GM21529 (cell line): ENCODE measurements around the gene METTL25.

Experiments
- ATAC-seq: cut with Tn5 transposase; IDR thresholded peaks from one replicate; pipeline ENCODE4 v1.9.1; 2021; ENCODE audit not compliant: unreplicated experiment

The METTL25 gene

DNA sequence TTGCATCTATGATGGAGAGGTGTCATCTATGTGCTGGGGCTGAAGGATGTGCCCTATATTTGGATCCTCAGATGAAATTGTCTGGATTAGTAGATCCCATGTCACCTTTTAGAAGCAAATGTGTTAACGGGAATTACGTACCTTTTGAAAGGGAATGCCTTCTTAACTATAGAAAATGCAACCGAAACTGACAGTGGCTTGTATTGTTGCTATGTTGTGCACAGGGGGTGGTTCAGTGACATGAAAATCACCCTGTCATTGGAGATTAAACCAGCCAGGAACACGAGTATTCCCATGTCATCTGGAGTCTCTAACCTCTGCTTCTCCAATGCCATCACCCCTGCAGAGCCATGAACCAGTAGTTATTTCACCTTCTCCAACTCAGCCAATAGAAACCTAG lies 110.2 kb downstream of the METTL25 start:
- ATAC-seq, result no peak

DNA sequence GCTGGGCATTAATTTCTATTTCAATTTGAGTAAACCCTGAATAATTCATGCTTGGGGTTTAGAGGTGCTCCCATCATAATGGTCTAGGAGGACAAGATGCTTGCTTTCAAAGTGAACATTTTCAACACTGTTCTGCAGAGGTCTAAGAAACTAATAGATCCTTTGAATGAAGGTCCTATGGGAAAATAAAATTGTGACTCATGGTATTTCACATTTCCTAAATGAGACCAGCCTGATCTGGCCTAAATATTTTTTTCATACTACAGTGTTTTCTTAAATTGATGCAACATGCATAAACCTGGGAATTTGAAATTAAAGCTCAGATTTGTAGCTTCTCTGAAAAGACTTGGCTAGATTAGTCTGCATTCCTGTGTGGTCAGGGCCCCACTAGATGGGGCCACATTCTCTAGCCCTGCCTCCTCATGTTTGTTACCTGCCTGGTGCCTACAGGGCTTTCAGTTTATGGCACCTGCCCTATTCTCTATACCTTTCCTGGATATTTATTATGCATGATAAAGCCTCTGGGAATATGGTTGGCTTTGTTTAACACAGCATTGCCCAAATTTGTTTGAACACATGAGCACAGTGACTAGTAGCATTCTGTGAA lies 112.7 kb downstream of the METTL25 start:
- no peak for ATAC-seq

DNA sequence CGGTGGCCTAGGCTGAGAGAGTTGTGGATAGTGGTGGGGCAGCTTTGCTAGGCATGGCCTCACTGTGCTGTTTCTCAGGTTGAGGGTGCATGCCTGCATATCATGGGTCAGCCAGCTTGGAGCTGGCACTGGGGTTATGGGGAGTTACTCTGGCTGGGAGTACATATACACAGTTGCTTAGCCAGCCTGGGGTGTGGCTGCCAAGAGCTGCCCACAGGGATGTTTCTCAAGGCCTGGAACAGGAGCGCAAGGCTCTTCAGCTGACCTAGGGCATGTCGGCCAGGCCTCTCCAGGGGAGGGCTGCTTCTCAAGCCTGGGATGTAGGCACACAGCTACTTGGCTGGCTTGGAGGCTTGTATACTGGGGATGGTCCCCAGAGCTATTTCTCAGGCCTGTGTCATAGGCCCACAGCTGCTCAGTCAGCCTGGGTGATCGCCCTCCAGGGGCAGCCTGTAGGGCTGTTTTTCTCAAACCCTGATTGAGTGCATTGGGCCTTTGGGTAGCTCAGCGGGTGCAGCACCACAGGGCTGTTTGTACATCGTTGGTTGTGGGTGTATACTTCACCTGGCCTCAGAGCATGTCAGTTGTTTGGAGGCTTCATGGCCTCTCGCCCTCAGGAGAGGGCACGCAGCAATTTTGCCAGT lies 114.9 kb downstream of the METTL25 start:
- ATAC-seq, result no peak

DNA sequence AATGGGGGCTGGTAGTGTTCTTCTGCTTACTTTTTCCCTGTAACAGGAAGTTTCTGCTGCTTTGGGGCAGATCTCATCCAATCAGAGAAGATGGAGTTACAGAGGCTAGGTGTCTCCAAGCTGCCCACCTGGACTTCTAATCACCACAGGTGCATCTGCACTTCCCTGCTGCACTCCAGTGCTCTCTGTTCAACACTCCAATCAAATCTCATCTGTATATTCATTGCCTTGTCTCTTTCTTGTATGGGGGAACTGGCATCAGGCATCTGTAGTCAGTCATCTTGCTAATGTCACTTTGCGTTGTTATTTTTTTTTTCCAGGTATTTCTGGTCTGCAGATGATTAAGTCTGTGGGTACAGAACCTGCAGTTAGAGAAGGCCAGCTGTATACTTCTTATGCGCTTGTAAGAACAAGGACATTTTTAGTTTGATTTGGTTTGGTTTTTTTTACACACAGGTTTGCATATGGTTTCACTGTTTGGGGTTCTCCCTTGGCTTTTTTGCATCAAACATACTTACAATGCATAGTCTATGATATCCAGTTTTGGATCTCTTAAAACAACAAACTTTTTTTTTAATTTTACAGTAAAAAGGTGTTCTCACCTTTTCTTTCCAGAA lies 116.0 kb downstream of the METTL25 start:
- ATAC-seq, result peak; percentile 89

DNA sequence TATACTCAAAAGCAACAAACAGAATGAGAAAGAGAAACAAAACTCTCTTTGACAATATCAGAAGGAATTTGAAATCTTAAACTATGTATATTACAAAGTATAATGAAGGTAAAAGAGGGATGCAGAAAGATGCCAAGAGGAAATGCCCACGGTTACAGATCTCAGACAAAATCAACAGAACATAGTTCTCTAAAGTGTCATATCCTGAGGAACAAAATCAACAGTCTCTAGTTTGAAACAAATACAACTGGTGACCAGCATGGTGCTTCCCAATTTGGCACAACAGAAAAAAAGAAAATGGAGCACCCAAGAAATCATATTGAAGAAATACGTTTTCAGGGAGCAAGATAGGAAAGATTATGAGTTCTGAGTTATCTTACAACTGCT lies 116.5 kb downstream of the METTL25 start:
- no peak for ATAC-seq

DNA sequence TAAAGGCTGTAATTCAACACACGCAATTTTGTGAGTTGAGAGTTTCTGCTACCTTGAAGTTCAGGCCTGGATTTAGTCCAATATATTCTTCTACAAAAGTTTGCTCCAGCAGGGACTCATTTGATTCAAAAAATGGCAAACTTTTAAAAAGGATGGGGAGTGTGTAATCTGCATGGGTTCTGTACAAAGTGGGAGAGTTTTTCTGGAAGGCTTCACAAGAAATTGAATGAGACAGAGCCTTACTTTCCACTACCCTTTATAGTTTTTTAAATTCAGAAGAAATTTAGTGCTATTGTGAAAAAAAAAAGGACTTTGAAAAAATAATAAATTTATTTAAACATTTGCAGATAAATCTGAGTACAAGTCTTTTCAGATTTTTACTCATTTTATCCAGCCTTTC lies 116.9 kb downstream of the METTL25 start:
- ATAC-seq, result no peak

DNA sequence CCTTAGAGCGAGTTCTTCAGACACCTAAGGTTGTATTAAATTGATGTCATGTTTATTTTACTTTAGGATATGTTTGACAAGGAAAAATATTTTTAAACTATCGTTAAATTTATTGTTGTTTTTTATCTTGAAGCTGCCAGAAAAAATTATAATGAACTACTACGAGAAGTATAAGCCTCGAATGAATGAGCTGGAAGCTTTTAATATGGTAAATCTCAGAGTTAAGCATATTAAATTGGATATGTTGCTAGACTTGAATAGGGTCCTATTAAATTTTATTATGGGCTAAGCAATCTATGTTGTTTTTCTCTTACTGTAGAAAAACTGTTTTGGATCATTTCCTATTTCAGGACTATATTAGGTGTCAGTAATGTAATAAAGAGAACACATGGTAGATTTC lies 118.2 kb downstream of the METTL25 start:
- ATAC-seq, result no peak

DNA sequence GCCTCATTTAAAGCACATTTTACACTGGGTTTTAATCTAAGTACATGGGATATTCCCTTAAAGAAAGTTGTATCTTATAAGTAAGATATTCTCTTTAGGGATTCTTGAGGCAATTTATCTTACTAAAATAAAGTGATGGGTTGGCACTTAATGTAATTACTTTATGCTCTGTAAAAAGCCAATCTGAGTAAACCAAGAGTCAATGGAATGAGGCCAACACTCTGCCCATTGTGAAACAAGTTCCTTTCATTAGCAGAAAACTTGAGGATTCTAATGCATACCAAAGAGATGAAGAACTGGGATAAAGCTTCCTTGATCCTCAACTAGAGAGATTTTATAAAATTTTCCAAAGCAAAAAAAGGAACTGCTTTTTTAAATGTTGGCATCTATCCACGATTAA lies 121.2 kb downstream of the METTL25 start:
- ATAC-seq, result no peak

DNA sequence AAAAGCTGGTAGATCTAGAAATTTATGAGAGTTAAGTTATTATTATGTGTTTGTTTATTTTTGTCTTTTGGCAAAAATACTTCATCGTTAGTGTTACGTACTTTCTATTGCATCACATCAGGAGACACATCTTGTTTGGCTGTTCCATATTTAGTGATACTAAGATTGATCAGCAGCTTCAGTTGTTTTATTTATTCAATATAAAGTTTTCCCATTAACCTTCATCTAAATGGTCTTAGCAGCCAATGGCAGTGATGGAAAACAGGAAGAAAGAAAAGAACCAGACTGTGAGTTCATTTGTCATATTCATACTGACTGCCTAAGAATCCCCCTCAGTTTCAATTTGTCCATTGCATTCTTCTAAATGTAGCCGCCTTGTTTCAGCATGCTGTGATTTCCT lies 122.3 kb downstream of the METTL25 start:
- no peak for ATAC-seq

DNA sequence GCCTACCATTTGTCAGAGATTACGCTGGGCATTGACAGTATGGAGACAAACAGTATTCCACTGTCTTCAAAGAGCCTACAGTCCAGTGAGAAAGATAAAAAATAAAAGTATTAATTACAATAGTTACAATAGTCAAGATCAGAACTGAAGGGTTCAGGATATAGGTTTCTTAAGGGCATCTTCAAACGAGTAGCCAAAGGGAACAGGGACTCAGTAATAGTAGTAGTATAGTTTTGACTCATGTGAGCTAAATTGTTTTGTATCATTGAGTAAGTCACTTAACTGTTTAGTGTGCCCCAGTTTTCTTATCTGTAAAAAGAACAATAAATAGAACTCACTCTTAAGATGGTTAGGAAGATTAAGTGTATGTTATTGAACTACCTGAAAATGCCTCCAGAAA lies 123.6 kb downstream of the METTL25 start:
- ATAC-seq, result no peak

DNA sequence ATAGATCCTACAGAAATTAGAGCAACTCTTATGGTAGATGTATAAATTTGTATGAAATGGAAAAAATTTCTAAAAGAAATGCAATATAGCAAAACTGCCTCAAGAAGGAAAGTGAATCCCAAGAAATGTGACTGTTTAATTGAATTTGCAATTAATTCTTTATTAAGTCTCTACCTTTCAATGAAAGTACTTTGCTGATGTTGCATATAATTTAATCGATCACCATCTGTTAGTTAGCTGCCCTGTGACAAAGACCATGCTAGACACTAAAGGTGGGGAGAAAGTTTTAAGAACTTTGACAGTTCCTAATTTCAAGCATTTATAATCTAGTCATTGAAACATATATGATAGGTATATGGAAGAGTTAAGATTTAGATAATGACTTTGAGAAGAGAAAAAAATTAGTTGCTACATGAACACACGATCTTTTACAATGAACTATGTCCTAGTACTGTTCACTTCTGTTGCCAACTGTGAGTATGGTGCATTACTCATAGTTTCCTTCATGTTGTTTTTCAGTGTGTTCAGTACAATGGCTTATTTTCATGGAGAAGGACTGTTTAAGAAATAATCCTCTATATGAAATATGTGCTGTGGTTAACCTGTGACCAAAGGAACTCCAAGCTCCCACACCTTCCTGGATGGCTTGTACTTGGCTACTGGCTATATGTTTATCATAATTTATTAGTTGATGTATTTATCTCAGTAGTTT lies 128.4 kb downstream of the METTL25 start:
- no peak for ATAC-seq

DNA sequence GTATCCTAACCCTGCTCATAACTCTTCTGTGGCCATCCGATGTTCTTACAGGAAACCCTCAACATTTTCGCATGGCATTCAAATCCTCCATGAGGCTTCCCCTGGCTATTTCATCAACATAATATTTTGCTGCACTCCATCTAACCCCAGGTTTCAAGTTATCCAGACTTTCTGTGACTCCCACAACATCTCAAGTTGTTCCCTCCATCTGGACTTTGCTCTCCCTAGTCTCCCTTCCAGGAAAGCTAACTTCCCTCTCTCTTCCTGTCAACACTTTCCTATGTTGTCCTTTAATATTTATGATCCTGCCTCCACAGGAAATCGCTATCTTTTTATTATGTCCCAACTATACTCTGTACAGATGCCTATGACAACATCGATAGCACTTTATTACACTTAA lies 146.1 kb downstream of the METTL25 start:
- no peak for ATAC-seq

DNA sequence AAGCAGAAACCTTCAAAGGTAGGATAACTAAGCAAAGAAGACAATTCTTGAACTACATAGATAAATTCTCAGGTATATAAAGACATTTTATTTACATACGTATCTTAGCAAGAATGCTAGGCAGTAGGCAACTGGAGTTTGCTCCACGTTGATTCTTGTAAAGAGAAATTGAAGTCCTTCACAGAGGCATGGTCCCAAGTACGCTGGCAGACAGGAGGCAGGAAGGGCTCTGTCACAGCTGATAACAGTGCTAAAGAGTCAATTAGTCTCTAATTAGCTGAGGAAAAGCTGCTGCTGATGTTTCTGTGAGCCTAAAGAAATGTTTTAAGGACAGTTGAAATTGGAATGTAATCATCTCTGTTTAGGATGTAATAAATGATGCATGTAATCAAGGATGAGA lies 146.8 kb downstream of the METTL25 start:
- ATAC-seq, result no peak

DNA sequence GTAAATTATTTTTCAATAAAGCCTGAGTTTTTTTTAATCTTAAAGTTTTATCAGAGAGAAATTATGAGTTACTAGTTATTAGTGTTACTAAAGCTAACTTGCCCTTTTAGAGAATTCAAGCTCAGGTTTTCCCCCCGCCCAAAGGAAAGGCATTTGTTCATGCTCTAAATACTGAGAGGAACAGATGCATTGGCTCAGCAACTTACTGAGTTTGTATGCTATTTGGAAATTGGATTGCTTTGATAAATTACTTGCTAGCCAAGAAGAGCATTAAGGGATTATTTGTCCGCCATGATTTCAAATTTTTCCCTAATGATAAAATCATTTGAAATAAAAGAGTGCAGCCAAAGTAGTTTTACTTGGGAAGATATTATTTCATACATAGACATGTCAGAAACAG lies 149.4 kb downstream of the METTL25 start:
- no peak for ATAC-seq

DNA sequence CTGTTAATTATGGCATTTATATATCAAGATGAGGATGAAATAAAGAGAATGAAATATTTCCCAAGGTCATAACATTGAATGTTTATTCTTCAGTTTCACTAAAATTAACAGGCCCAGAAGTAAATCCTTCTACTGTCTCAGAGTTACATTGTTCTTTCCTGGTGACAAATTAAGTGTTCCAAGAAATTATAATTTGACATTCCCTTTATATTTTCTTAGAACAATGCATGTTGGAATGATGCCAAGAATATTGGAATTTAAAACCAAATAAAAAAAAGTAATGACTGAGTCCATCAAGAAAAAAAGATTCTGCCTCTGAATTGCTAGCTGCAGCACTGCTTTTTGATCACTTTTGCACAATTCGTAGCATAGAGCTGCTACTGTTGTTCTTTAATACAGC lies 152.1 kb downstream of the METTL25 start:
- ATAC-seq, result no peak

DNA sequence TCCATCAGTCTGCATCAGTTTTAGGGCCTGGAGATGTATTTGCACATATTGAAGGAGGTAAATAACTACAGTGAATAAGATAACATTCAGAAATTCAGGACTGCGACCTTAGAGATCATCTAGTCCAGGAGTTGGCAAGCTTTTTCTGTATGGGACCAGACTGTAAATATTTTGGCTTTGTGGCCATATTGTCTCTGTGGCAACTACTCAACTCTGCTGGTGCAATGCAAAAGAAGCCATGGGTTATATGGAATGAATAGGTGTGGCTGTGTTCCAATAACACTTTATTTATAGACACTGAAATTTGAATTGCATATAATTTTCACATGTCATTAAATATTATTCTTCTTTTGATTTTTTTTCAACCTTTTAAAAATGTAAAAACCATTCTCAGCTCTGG lies 156.6 kb downstream of the METTL25 start:
- no peak for ATAC-seq

DNA sequence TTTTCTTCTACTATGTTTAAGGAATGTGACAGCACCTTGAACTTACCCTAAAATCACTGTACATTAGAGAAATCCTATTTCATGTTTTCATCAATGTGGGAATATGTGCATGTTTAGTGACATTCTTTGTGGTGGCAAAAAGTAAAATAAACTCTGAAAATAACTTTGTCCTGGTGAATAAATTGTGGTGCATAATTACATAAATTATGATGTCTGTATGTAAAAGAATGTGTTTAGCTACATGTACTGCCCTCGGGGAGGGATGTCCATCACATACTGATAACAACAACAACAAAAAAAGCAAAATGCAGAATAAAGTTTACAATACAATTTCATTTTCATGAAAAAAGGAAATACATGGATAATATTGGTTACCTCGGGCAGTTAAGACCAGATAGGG lies 157.3 kb downstream of the METTL25 start:
- ATAC-seq, result no peak

DNA sequence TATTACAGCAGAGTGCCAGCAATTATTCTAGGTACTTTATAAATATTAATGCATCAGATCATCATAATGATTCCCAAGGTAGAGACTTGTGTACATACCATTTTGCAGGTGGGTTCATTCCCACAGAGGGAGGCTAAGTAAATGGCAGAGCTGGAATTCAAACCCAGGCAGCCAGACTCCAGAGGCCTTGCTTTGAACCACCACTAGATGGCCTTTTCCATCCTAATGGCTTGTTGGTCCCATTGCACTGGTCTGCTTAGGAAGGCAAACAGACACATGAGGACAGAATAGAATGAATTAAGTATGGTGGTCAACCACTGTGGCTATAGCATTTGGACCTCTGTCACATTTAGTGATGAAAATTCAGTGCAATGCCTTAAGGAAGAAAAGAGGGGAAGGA lies 158.7 kb downstream of the METTL25 start:
- peak; percentile 90 for ATAC-seq

DNA sequence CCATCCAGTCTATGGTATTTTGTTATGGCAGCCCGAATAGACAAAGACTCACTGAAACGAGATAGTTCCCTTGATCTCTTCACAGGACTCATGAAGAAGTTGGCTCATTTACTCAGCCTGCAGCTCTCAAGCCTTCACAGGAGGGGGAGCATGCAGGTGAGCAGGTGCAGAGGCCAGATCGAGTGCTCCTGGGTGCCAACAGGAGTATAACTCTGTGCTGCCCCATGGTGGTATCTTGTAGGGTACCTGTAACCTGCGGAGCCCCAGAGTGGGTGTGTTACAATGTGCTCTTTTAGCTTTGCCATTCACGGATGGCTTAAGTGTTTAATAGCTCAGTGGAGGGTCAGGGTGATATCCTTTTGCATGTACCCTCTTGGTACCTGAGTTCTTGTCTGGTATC lies 159.5 kb downstream of the METTL25 start:
- no peak for ATAC-seq

DNA sequence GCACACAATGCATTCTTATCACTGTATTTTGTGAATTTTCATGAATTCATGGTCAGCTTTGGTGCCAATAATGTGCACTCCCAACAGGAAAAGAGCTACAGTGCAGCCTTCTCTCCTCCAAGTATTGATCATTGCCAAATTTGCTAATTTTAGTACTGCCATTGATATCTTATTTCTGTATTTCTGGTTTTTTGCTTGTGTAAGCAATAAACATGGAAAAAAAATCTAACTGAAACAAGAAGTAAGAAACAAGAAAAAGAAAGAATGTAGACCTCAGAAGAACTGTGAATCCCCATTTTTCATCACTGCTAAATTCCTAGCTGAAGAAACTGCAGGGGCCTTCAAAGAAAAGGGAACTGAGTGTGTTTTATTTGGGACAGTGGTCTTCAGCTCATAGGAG lies 161.2 kb downstream of the METTL25 start:
- no peak for ATAC-seq

DNA sequence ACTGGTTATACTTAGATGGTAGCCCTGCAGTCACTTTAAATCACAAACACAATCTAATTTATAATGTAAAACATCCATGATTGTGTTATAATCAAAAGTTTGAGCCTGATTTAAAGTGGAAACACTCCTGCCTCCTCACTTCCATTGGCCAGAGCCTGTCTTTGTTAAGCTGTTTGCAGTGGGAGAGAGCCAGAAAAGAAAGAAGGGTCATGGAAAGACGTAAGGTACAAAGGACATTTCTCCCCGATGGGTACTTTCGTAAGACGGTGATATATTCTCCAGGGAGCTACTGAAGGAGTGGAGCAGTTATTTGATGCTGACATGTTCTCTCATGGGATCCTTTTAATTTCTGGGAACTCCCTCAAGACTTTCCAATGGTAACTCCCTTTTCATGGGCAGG lies 164.0 kb downstream of the METTL25 start:
- ATAC-seq, result no peak

DNA sequence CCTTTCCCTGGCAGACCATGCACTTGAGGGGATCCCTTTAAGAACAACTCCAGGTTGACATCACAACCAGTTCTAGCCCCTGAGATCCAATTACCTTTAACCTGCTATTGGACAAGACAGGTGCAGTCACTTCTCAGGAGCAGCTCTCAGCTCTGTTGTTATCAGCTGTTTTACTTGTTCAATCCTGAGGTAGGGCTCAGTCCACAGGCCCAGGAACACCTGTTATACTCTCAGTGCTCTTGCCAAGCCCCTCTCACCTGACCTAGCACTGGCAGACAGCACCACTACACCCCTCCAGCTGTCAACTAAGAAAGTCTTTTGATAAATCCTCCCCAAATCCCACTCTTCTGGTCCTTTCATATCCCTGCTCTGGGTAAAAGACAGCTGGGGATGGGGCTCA lies 164.4 kb downstream of the METTL25 start:
- ATAC-seq, result no peak
